Fibroblast of lung (primary cell): Measurements from ENCODE around the gene KIRREL2. TPM values are rescaled to one million over a fixed set of nuclear protein-coding genes. Genes with fewer than 3 reads are reported as not detected.
A peak's percentile ranks its signal among the peaks of the same experiment; 100 is the strongest.

Source experiments
- DNase-seq, 2 donors: peaks; one replicate each; pipeline versions ENCODE4 v3.0.0 to v3.0.0-alpha.2; 2010; ENCODE audit warnings: low read depth in 2 of 2
- H2AFZ ChIP-seq: 2 replicates; pipeline ENCODE4 v1.5.1; 2012; ENCODE audit warnings: low read length, control low read depth, inconsistent platforms
- H3K27ac ChIP-seq: 2 replicates; pipeline ENCODE4 v1.5.1; 2011; ENCODE audit warnings: low read length, control low read depth; ENCODE audit not compliant: insufficient read depth
- H3K27me3 ChIP-seq: 2 replicates; pipeline ENCODE4 v1.5.1; 2011; ENCODE audit warnings: mild to moderate bottlenecking, low read length; ENCODE audit not compliant: control insufficient read depth, insufficient read depth
- H3K36me3 ChIP-seq: 2 replicates; pipeline ENCODE4 v1.5.1; 2011; ENCODE audit warnings: low read length; ENCODE audit not compliant: control insufficient read depth, insufficient read depth
- H3K4me1 ChIP-seq: 2 replicates; pipeline ENCODE4 v1.5.1; 2011; ENCODE audit warnings: low read length; ENCODE audit not compliant: control insufficient read depth, insufficient read depth; ENCODE audit errors: extremely low read depth
- H3K4me2 ChIP-seq: 2 replicates; pipeline ENCODE4 v1.5.1; 2011; ENCODE audit warnings: low read length, control low read depth; ENCODE audit not compliant: insufficient read depth; ENCODE audit errors: extremely low read depth
- H3K4me3 ChIP-seq, 4 experiments: fragments of 200-600 bp in 1 of 4; sonication (generic) in 1 of 4; replicated peaks in 1 of 4; 2 replicates each; pipeline ENCODE4 v1.5.1; 2011 to 2016; ENCODE audit warnings: low read length in 4 of 4, low read depth in 3 of 4, mild to moderate bottlenecking in 3 of 4, control low read depth in 2 of 4, inconsistent platforms in 1 of 4, mixed read lengths in 1 of 4; ENCODE audit not compliant: insufficient read depth in 1 of 4; ENCODE audit errors: control extremely low read depth in 1 of 4
- H3K79me2 ChIP-seq: 2 replicates; pipeline ENCODE4 v1.5.1; 2012; ENCODE audit warnings: mild to moderate bottlenecking, low read length, inconsistent platforms; ENCODE audit not compliant: control insufficient read depth, insufficient read depth
- H3K9ac ChIP-seq: 2 replicates; pipeline ENCODE4 v1.5.1; 2011; ENCODE audit warnings: mild to moderate bottlenecking, low read length, control low read depth; ENCODE audit not compliant: insufficient read depth
- H3K9me3 ChIP-seq: 2 replicates; pipeline ENCODE4 v1.5.1; 2012; ENCODE audit warnings: low read depth, low read length; ENCODE audit not compliant: control insufficient read depth, insufficient read depth
- H4K20me1 ChIP-seq: 2 replicates; pipeline ENCODE4 v1.5.1; 2011; ENCODE audit warnings: low read length; ENCODE audit not compliant: control insufficient read depth, insufficient read depth; ENCODE audit errors: extremely low read depth
- CTCF ChIP-seq, 2 donors: IDR thresholded peaks in 1 of 2; conservative IDR thresholded peaks in 1 of 2; 1 replicate in 1 of 2; 2 replicates in 1 of 2; pipeline ENCODE4 v1.5.1; 2011 to 2012; ENCODE audit warnings: low read length in 2 of 2, control low read depth in 1 of 2, inconsistent platforms in 1 of 2, low read depth in 1 of 2, mild to moderate bottlenecking in 1 of 2
- EZH2 ChIP-seq: IDR thresholded peaks from 2 replicates; pipeline ENCODE4 v1.5.1; 2012; ENCODE audit warnings: low read length, control low read depth, mild to moderate bottlenecking; ENCODE audit errors: missing control alignments
- polyA plus RNA-seq, 2 donors: library from polyadenylated mRNA; depleted of rRNA in 1 of 2; stranded (reverse) in 1 of 2; unstranded in 1 of 2; fragments of >200 nt; gene quantifications; 2 replicates each; pipeline ENCODE4 v1.2.1, GENCODE V29; 2011 to 2012; ENCODE audit warnings: missing spikeins in 1 of 2
- total RNA-seq: library from RNA; depleted of rRNA; stranded (reverse); fragments of >200 nt; gene quantifications from 2 replicates; pipeline ENCODE4 v1.2.1, GENCODE V29; 2014

The KIRREL2 gene
- total and polyA plus RNA-seq, 2 donors (not counting 1 experiment from before 2014, with no cell fraction given): under 0.01 TPM; not detected in 1

DNA sequence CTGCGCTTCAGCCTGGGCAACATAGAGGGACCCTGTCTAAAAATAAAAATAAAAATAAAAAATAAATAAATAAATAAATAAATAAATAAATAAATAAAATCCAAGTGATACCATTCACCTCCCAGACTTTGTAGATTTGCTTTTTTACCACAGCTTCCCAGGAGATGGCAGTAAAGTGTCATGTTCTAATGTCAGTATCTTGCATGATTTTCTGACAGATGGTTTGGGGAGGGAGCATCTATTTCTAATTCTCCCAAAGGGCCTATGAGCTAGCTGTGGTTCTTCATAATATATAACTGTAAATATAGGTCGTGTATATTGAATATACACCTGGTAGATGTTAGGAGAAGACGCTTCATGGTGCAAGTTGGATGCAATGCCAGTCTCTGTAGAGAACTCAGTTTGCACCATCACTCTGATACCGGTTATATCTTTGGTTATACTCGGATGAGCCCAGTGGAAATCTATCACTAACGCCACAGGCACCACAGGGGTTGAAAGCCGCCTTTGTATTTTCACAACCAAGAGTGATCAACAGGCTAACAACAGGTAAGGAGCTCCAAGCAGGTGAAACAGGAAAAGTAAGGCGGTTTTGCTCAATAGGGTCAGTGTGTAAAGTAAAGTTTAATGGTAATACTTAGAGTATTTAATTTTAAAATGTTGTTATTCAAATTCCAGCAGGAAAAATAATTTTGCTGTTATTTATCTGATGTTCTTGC lies 25.6 kb downstream of the KIRREL2 start:
- Histone ChIP-seq H3K27me3 (no peaks in the 10 kb centered on the region), H3K4me3 (no peak overlapping the region), H4K20me1 (no peaks in the 10 kb centered on the region), H3K4me2 (no peak overlapping the region), H2AFZ (no peak overlapping the region), H3K36me3 (no peaks in the 10 kb centered on the region), H3K27ac (no peak overlapping the region), H3K4me1 (no peaks in the 10 kb centered on the region), H3K9me3 (no peaks in the 10 kb centered on the region), H3K79me2 (no peaks in the 10 kb centered on the region), H3K9ac (no peak overlapping the region)
- peak; percentile 65 to 87 for DNase-seq
- peak; percentile 43 to 53 for TF ChIP-seq CTCF (conservative IDR thresholded peaks at IDR 0.05 in 1 of 2, IDR thresholded peaks at IDR 0.05 in 1 of 2; ENCODE audit: low read depth in 1 of 2, low read length in 2 of 2)
- no peak for TF ChIP-seq EZH2

DNA sequence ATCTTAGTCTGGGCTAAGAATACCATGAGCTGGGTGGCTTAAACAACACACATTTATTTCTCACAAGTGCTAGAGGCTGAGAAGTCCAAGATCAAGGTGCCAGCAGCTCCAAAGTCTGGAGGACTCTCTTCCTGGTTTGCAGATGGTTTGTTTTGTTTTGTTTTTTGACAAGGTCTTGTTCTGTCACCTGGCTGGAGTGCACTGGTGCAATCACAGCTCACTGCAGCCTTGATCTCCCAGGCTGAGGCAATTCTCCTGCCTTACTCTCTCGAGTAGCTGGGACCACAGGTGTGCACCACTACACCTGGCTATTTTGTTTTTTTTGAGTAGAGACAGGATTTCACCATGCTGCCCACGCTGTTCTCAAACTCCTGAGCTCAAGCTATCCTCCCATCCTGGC lies 27.2 kb downstream of the KIRREL2 start:
- H3K27me3 ChIP-seq: no peaks in the 10 kb centered on the region
- no peak overlapping the region for H2AFZ ChIP-seq
- TF ChIP-seq CTCF (conservative IDR thresholded peaks at IDR 0.05 in 1 of 2, IDR thresholded peaks at IDR 0.05 in 1 of 2; ENCODE audit: low read depth in 1 of 2, low read length in 2 of 2) (no peak), EZH2 (no peak)
- DNase-seq: no peak
- H3K4me2 ChIP-seq: no peak overlapping the region
- H3K79me2 ChIP-seq: no peaks in the 10 kb centered on the region
- H3K27ac ChIP-seq: no peak overlapping the region
- H3K4me3 ChIP-seq: no peak overlapping the region
- H3K4me1 ChIP-seq: no peaks in the 10 kb centered on the region
- H3K9me3 ChIP-seq: no peaks in the 10 kb centered on the region
- no peaks in the 10 kb centered on the region for H4K20me1 ChIP-seq
- no peaks in the 10 kb centered on the region for H3K36me3 ChIP-seq
- no peak overlapping the region for H3K9ac ChIP-seq

DNA sequence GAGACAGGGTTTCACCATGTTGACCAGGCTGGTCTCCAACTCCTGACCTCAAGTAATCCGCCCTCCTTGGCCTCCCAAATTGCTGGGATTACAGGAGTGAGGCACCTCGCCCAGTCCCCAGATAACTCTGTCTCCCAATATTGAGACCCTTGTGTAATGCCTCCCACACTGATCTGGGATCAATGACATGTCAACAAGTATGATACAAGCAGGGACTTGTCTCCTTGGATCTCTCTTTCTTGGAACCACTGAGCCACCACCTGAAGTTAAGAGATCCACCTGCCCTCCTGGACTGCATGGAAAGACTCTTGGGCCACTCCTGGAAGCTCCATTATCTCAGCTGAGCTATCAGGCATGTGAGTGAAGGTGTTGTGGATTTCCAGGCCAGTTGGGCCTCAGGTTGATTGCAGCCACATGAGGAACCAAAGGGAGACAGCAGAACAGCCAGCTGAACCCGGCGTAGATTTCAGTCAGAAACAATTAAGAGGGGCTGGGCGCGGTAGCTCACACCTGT lies 28.6 kb downstream of the KIRREL2 start:
- H2AFZ ChIP-seq: no peak overlapping the region
- no peak for DNase-seq
- H3K27me3 ChIP-seq: no peaks in the 10 kb centered on the region
- no peak overlapping the region for H3K4me2 ChIP-seq
- no peak overlapping the region for H3K9ac ChIP-seq
- H3K36me3 ChIP-seq: peaks cover 8% of the 10 kb centered on the region
- H3K9me3 ChIP-seq: no peaks in the 10 kb centered on the region
- no peaks in the 10 kb centered on the region for H3K4me1 ChIP-seq
- no peak overlapping the region for H3K27ac ChIP-seq
- no peak overlapping the region for H3K4me3 ChIP-seq
- H3K79me2 ChIP-seq: no peaks in the 10 kb centered on the region
- TF ChIP-seq EZH2 (no peak), CTCF (conservative IDR thresholded peaks at IDR 0.05 in 1 of 2, IDR thresholded peaks at IDR 0.05 in 1 of 2; ENCODE audit: low read depth in 1 of 2, low read length in 2 of 2) (no peak)
- no peaks in the 10 kb centered on the region for H4K20me1 ChIP-seq
